CD14-positive monocyte (primary cell): ENCODE data around the gene TMPRSS11F. TPM values are rescaled to one million over a fixed set of nuclear protein-coding genes. Genes with fewer than 3 reads are reported as not detected.

Experiments
- DNase-seq, 3 donors: peaks; one replicate each; pipeline ENCODE4 v3.0.0-alpha.2; 2011 to 2022
- H2AFZ ChIP-seq: 2 replicates; pipeline ENCODE4 v1.6.0; 2012; ENCODE audit warnings: mild to moderate bottlenecking, low read depth, low read length, inconsistent platforms; ENCODE audit not compliant: insufficient read depth, poor library complexity, severe bottlenecking
- H3K27ac ChIP-seq, 2 donors: 1 replicate in 1 of 2; 2 replicates in 1 of 2; pipeline ENCODE4 v1.5.1; 2012 to 2013; ENCODE audit warnings: low read length in 2 of 2, control low read depth in 1 of 2, inconsistent platforms in 1 of 2, low read depth in 1 of 2, mild to moderate bottlenecking in 1 of 2
- H3K27me3 ChIP-seq, 2 donors: one replicate each; pipeline versions ENCODE4 v1.6.0 to v1.6.1; 2011 to 2013; ENCODE audit warnings: low read length in 2 of 2; ENCODE audit not compliant: control insufficient read depth in 2 of 2, insufficient read depth in 2 of 2
- H3K36me3 ChIP-seq, 2 donors: replicated peaks in 1 of 2; 1 replicate in 1 of 2; 2 replicates in 1 of 2; pipeline versions ENCODE4 v1.5.1 to v1.6.1; 2012 to 2013; ENCODE audit warnings: low read length in 2 of 2, control low read depth in 1 of 2, inconsistent platforms in 1 of 2, mild to moderate bottlenecking in 1 of 2; ENCODE audit not compliant: insufficient read depth in 2 of 2, control insufficient read depth in 1 of 2
- H3K4me1 ChIP-seq, 2 donors: 1 replicate in 1 of 2; 2 replicates in 1 of 2; pipeline versions ENCODE4 v1.5.1 to v1.6.1; 2012 to 2013; ENCODE audit warnings: low read length in 2 of 2, control low read depth in 1 of 2, inconsistent platforms in 1 of 2, mild to moderate bottlenecking in 1 of 2, moderate library complexity in 1 of 2; ENCODE audit not compliant: insufficient read depth in 2 of 2, control insufficient read depth in 1 of 2
- H3K4me2 ChIP-seq: replicated peaks from 2 replicates; pipeline ENCODE3; 2012; ENCODE audit warnings: low read length, moderate library complexity, mild to moderate bottlenecking; ENCODE audit not compliant: poor library complexity, severe bottlenecking; ENCODE audit errors: extremely low read depth
- H3K4me3 ChIP-seq, 3 experiments: fragments of 200-600 bp in 1 of 3; sonication (generic) in 1 of 3; replicated peaks in 1 of 3; 1 replicate in 2 of 3; 2 replicates in 1 of 3; pipeline ENCODE4 v1.5.1; 2011 to 2013; ENCODE audit warnings: low read length in 3 of 3, mild to moderate bottlenecking in 3 of 3, control low read depth in 2 of 3, low read depth in 2 of 3, inconsistent platforms in 1 of 3, moderate library complexity in 1 of 3
- H3K79me2 ChIP-seq: 2 replicates; pipeline ENCODE4 v1.6.0; 2012; ENCODE audit warnings: mild to moderate bottlenecking, control low read depth, inconsistent platforms, low read length, moderate library complexity; ENCODE audit not compliant: insufficient read depth
- H3K9ac ChIP-seq: 2 replicates; pipeline ENCODE4 v1.6.0; 2017; ENCODE audit warnings: low read length, mild to moderate bottlenecking; ENCODE audit not compliant: insufficient read depth, poor library complexity, severe bottlenecking
- H3K9me3 ChIP-seq, 2 donors: replicated peaks in 1 of 2; 1 replicate in 1 of 2; 2 replicates in 1 of 2; pipeline versions ENCODE4 v1.5.1 to v1.6.1; 2012 to 2013; ENCODE audit warnings: low read length in 2 of 2, control low read depth in 1 of 2; ENCODE audit not compliant: control insufficient read depth in 1 of 2, insufficient read depth in 1 of 2
- H4K20me1 ChIP-seq: 2 replicates; pipeline ENCODE4 v1.6.0; 2012; ENCODE audit warnings: mild to moderate bottlenecking, low read length, control low read depth, moderate library complexity; ENCODE audit not compliant: insufficient read depth
- H3K27ac Mint-ChIP-seq, 7 donors: one replicate each; pipeline ENCODE4 v1.8.0; 2020; ENCODE audit warnings: mild to moderate bottlenecking in 7 of 7, mixed read lengths in 7 of 7, moderate library complexity in 6 of 7, inconsistent platforms in 2 of 7
- H3K27me3 Mint-ChIP-seq, 3 donors: one replicate each; pipeline ENCODE4 v1.8.0; 2021 to 2022; ENCODE audit warnings: low read depth in 3 of 3, mild to moderate bottlenecking in 3 of 3, mixed read lengths in 3 of 3, moderate library complexity in 3 of 3, inconsistent platforms in 1 of 3
- H3K36me3 Mint-ChIP-seq, 2 donors: one replicate each; pipeline ENCODE4 v1.8.0; 2020; ENCODE audit warnings: mixed read lengths in 2 of 2, inconsistent platforms in 1 of 2, mild to moderate bottlenecking in 1 of 2
- H3K4me1 Mint-ChIP-seq: one replicate; pipeline ENCODE4 v1.8.0; 2020; ENCODE audit warnings: mild to moderate bottlenecking, mixed read lengths
- H3K4me3 Mint-ChIP-seq, 2 donors: one replicate each; pipeline ENCODE4 v1.8.0; 2020; ENCODE audit warnings: mild to moderate bottlenecking in 2 of 2, mixed read lengths in 2 of 2, moderate library complexity in 1 of 2
- H3K9me3 Mint-ChIP-seq, 7 donors: one replicate each; pipeline ENCODE4 v1.8.0; 2020 to 2022; ENCODE audit warnings: mixed read lengths in 7 of 7, mild to moderate bottlenecking in 6 of 7, moderate library complexity in 6 of 7, inconsistent platforms in 2 of 7
- CTCF ChIP-seq: fragments of 200-600 bp; IDR thresholded peaks from one replicate; pipeline ENCODE4 v1.8.0; 2022; ENCODE audit warnings: antibody characterized with exemption, mild to moderate bottlenecking
- WGBS: methylation state at CpG from one replicate; pipeline ENCODE4 v1.1.5; 2013; ENCODE audit warnings: missing lambda C conversion rate; ENCODE audit not compliant: insufficient coverage; 5-methylcytosine and 5-hydroxymethylcytosine counted together
- intact Hi-C, 2 donors: fragments of 100-400 bp; cut with micrococcal nuclease; formaldehyde crosslinking; loops; one replicate each; pipeline versions ENCODE4 v1.15.0 to v1.15.1; 2023
- polyA plus RNA-seq, 3 donors: library from polyadenylated mRNA; depleted of rRNA in 1 of 3; unstranded in 2 of 3; stranded (reverse) in 1 of 3; fragments of 300-500 nt in 2 of 3; fragments of >200 nt in 1 of 3; fragmentation: Illumina TruSeq in 2 of 3; gene quantifications; 1 replicate in 2 of 3; 2 replicates in 1 of 3; pipeline ENCODE4 v1.2.3, GENCODE V29; 2012 to 2021

TMPRSS11F gene
- polyA plus RNA-seq, 3 donors, result not detected

- Histone ChIP-seq H3K4me2 (no peak overlapping the region), H3K9me3 (no peaks in the 10 kb centered on the region), H3K4me3 (no peak overlapping the region), H3K27ac (no peak overlapping the region), H3K9ac (no peak overlapping the region), H2AFZ (no peak overlapping the region), H3K36me3 (no peaks in the 10 kb centered on the region), H3K79me2 (no peaks in the 10 kb centered on the region), H3K27me3 (no peaks in the 10 kb centered on the region), H3K4me1 (no peaks in the 10 kb centered on the region), H4K20me1 (no peaks in the 10 kb centered on the region)
- no peak overlapping the region for H3K27ac Mint-ChIP-seq
- no peak for DNase-seq
- intact Hi-C loops, result no loop called here
- H3K36me3 Mint-ChIP-seq, result no peaks in the 10 kb centered on the region
- no peak for TF ChIP-seq CTCF
- WGBS, result 97% methylated on average over 25 of the region's 28 CpGs
- no peak overlapping the region for H3K4me3 Mint-ChIP-seq
- H3K4me1 Mint-ChIP-seq, result no peaks in the 10 kb centered on the region
- no peaks in the 10 kb centered on the region for H3K27me3 Mint-ChIP-seq
- peaks cover 0 to 6% (median 2%) of the 10 kb centered on the region in 7 donors for H3K9me3 Mint-ChIP-seq
These were observed 91.4 kb downstream of the TMPRSS11F start for GRCh38 chr4:68038272-68038671.

GRCh38 chr4:68021185-68021584 lies 108.5 kb downstream of the TMPRSS11F start:
- H3K9ac ChIP-seq, result no peak overlapping the region
- H3K4me3 Mint-ChIP-seq, result no peak overlapping the region
- TF ChIP-seq CTCF, result no peak
- H3K27me3 Mint-ChIP-seq, result no peaks in the 10 kb centered on the region
- no peak overlapping the region for H3K4me3 ChIP-seq
- no peaks in the 10 kb centered on the region for H3K27me3 ChIP-seq
- H3K4me2 ChIP-seq, result no peak overlapping the region
- intact Hi-C loops, result no loop called here
- no peak overlapping the region for H2AFZ ChIP-seq
- no peaks in the 10 kb centered on the region for H3K9me3 ChIP-seq
- H3K4me1 ChIP-seq, result no peaks in the 10 kb centered on the region
- no peaks in the 10 kb centered on the region for H4K20me1 ChIP-seq
- no peaks in the 10 kb centered on the region for H3K36me3 Mint-ChIP-seq
- no peaks in the 10 kb centered on the region for H3K4me1 Mint-ChIP-seq
- H3K79me2 ChIP-seq, result no peaks in the 10 kb centered on the region
- H3K27ac Mint-ChIP-seq, result peak overlapping the region in 1 of 7 donors; percentile 15
- H3K36me3 ChIP-seq, result no peaks in the 10 kb centered on the region
- no peak overlapping the region for H3K27ac ChIP-seq
- DNase-seq, result no peak
- 85% methylated on average over 2 of the region's 2 CpGs for WGBS
- H3K9me3 Mint-ChIP-seq, result peaks cover 0 to 4% (median 0%) of the 10 kb centered on the region in 7 donors
